KMS-11 (cell line): ENCODE data around the gene SHB.

Experiments used
- H2AFZ ChIP-seq: fragments of 200-600 bp; sonication (generic); 2 replicates; pipeline ENCODE4 v1.6.1; 2016; ENCODE audit warnings: antibody characterized with exemption, mixed run types, low read depth
- H3K27ac ChIP-seq: fragments of 200-600 bp; sonication (generic); 2 replicates; pipeline ENCODE4 v1.6.1; 2016; ENCODE audit warnings: mild to moderate bottlenecking, mixed run types
- H3K27me3 ChIP-seq: fragments of 200-600 bp; sonication (generic); 2 replicates; pipeline ENCODE4 v1.6.1; 2017; ENCODE audit warnings: mild to moderate bottlenecking, low read depth, mixed run types, moderate library complexity; ENCODE audit not compliant: insufficient read depth
- H3K36me3 ChIP-seq: fragments of 200-600 bp; sonication (generic); 2 replicates; pipeline ENCODE4 v1.6.1; 2017; ENCODE audit warnings: mild to moderate bottlenecking, mixed run types; ENCODE audit not compliant: insufficient read depth
- H3K4me1 ChIP-seq: fragments of 200-600 bp; sonication (generic); 2 replicates; pipeline ENCODE4 v1.6.1; 2016; ENCODE audit warnings: mild to moderate bottlenecking, low read depth, mixed run types; ENCODE audit not compliant: poor library complexity, severe bottlenecking
- H3K4me2 ChIP-seq: fragments of 200-600 bp; sonication (generic); 2 replicates; pipeline ENCODE4 v1.7.0; 2016; ENCODE audit warnings: mild to moderate bottlenecking, mixed run types
- H3K4me3 ChIP-seq: fragments of 200-600 bp; sonication (generic); IDR thresholded peaks from 2 replicates; pipeline ENCODE4 v1.6.1; 2017; ENCODE audit warnings: low read depth, low read length, mixed read lengths; ENCODE audit not compliant: insufficient read depth
- H3K79me2 ChIP-seq: fragments of 200-600 bp; sonication (generic); 2 replicates; pipeline ENCODE4 v1.6.1; 2016; ENCODE audit warnings: low read depth, mixed run types; ENCODE audit not compliant: insufficient read depth
- H3K9ac ChIP-seq: fragments of 200-600 bp; sonication (generic); 2 replicates; pipeline ENCODE4 v1.6.1; 2016; ENCODE audit warnings: mild to moderate bottlenecking, mixed run types
- H4K20me1 ChIP-seq: fragments of 200-600 bp; sonication (generic); 2 replicates; pipeline ENCODE4 v1.6.1; 2016; ENCODE audit warnings: mild to moderate bottlenecking, mixed run types; ENCODE audit not compliant: insufficient read depth
- CTCF ChIP-seq: fragments of 200-600 bp; sonication (generic); conservative IDR thresholded peaks from 2 replicates; pipeline ENCODE4 v1.6.1; 2017; ENCODE audit warnings: low read depth, mild to moderate bottlenecking, antibody characterized with exemption, low read length, moderate library complexity, mixed read lengths

SHB gene

GRCh38 chr9:38075272-38075671 lies 6.2 kb upstream of the SHB start:
- Histone ChIP-seq H3K4me3 (no peak overlapping the region), H4K20me1 (no peaks in the 10 kb centered on the region), H3K9ac (no peak overlapping the region), H2AFZ (no peak overlapping the region), H3K36me3 (no peaks in the 10 kb centered on the region), H3K4me1 (peaks cover 2% of the 10 kb centered on the region), H3K79me2 (no peaks in the 10 kb centered on the region), H3K27ac (no peak overlapping the region), H3K27me3 (no peaks in the 10 kb centered on the region), H3K4me2 (no peak overlapping the region)
- TF ChIP-seq CTCF: no peak

- no peak overlapping the region for H3K27ac ChIP-seq
- no peaks in the 10 kb centered on the region for H3K79me2 ChIP-seq
- no peaks in the 10 kb centered on the region for H3K27me3 ChIP-seq
- no peak overlapping the region for H3K4me2 ChIP-seq
- no peak overlapping the region for H2AFZ ChIP-seq
- no peaks in the 10 kb centered on the region for H4K20me1 ChIP-seq
- no peaks in the 10 kb centered on the region for H3K36me3 ChIP-seq
- no peak overlapping the region for H3K9ac ChIP-seq
- H3K4me1 ChIP-seq: peaks cover 7% of the 10 kb centered on the region
- TF ChIP-seq CTCF: no peak
- H3K4me3 ChIP-seq: no peak overlapping the region
Measured at GRCh38 chr9:38074441-38074961, 5.5 kb upstream of the SHB start.

DNA sequence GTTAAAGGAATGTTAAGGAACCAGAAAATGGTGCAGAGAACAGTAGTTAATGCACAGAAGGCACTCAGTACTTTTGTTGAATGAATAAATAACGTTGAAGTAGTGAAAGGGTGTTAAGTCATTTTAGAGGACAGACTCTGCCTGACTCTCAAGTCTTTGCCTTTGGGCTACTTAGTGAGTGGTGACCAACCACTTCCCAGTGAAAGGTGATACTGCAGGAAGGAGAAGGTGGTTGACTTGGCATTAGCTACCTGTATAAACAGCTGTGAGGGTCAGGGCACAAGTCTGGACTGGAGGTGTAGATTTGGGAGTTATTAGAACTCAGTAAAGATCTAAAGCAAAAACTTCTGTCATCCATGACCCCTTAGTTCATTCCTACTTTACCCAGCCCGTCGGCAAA lies 4.9 kb upstream of the SHB start:
- H3K27ac ChIP-seq: no peak overlapping the region

GRCh38 chr9:38071470-38072134 lies 2.6 kb upstream of the SHB start:
- Histone ChIP-seq H3K9ac (no peak overlapping the region), H3K27ac (no peak overlapping the region), H3K36me3 (no peaks in the 10 kb centered on the region)

More for the DNA sequence above, 4.9 kb upstream of the SHB start:
- no peak overlapping the region for H3K9ac ChIP-seq
- H3K4me2 ChIP-seq: no peak overlapping the region
- no peaks in the 10 kb centered on the region for H3K36me3 ChIP-seq
- no peaks in the 10 kb centered on the region for H3K27me3 ChIP-seq
- no peak overlapping the region for H2AFZ ChIP-seq
- no peaks in the 10 kb centered on the region for H4K20me1 ChIP-seq
- H3K4me3 ChIP-seq: no peak overlapping the region
- peaks cover 7% of the 10 kb centered on the region for H3K4me1 ChIP-seq
- TF ChIP-seq CTCF: no peak
- H3K79me2 ChIP-seq: no peaks in the 10 kb centered on the region

More at GRCh38 chr9:38071470-38072134, 2.6 kb upstream of the SHB start:
- Histone ChIP-seq H4K20me1 (no peaks in the 10 kb centered on the region), H3K4me3 (no peak overlapping the region), H3K4me1 (peaks cover 23% of the 10 kb centered on the region), H3K27me3 (no peaks in the 10 kb centered on the region), H3K79me2 (no peaks in the 10 kb centered on the region), H2AFZ (no peak overlapping the region), H3K4me2 (no peak overlapping the region)
- no peak for TF ChIP-seq CTCF
